HEK293T (cell line): Measurements from ENCODE around the gene RAB31.

ENCODE experiments used
- BHLHE40 ChIP-seq: fragments of 450-650 bp; IDR thresholded peaks from 2 replicates; pipeline ENCODE4 v1.6.1; 2016; ENCODE audit warnings: mild to moderate bottlenecking, moderate library complexity, borderline replicate concordance
- ELF4 ChIP-seq: fragments of 450-650 bp; IDR thresholded peaks from 2 replicates; pipeline ENCODE4 v1.6.1; 2017; ENCODE audit warnings: antibody characterized with exemption
- FOXK2 ChIP-seq: fragments of 450-650 bp; IDR thresholded peaks from 2 replicates; pipeline ENCODE4 v1.6.1; 2016; ENCODE audit warnings: mild to moderate bottlenecking
- FOXM1 ChIP-seq: fragments of 450-650 bp; IDR thresholded peaks from 2 replicates; pipeline ENCODE4 v1.6.1; 2017; ENCODE audit warnings: mild to moderate bottlenecking, borderline replicate concordance
- HDGF ChIP-seq: fragments of 450-650 bp; IDR thresholded peaks from 2 replicates; pipeline ENCODE4 v1.6.1; 2017; ENCODE audit warnings: antibody characterized with exemption, borderline replicate concordance
- NFRKB ChIP-seq: fragments of 450-650 bp; IDR thresholded peaks from 2 replicates; pipeline ENCODE4 v1.6.1; 2016; ENCODE audit warnings: mild to moderate bottlenecking, moderate library complexity
- SP1 ChIP-seq: fragments of 450-650 bp; IDR thresholded peaks from 2 replicates; pipeline ENCODE4 v1.6.1; 2017
- SUZ12 ChIP-seq: fragments of 450-650 bp; IDR thresholded peaks from 2 replicates; pipeline ENCODE4 v1.6.1; 2016; ENCODE audit warnings: mild to moderate bottlenecking
- TARDBP ChIP-seq: fragments of 450-650 bp; IDR thresholded peaks from 2 replicates; pipeline ENCODE4 v1.6.1; 2016
- ZNF384 ChIP-seq: fragments of 450-650 bp; IDR thresholded peaks from 2 replicates; pipeline ENCODE4 v1.6.1; 2016
- TF ChIP-seq, protein P1 (sequence below): fragments of 450-650 bp; IDR thresholded peaks from 2 replicates; pipeline ENCODE4 v1.6.1; 2016

DNA sequence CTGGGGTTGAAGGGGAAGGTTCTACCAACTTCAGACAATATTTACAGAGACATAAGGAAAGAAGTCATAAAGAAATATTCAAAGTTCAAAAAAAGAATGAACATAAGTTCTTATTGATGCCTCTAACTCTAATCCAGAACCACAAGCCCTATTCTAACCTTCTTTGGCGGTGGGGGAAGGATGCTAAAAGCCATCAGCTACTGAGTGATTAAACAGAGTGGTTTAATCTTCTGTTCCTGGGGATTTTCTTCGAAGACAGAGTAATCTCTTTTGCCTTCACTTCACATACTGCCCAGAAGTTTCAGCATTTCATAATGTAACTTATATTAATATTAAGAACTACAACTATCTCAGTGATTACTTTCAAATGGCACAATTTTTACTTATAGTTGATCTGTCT is 126.5 kb downstream of the RAB31 start:
- TF ChIP-seq SUZ12 (no peak), TARDBP (no peak), ELF4 (no peak), BHLHE40 (no peak), SP1 (no peak), HDGF (no peak), FOXM1 (no peak), ZNF384 (no peak), NFRKB (no peak), FOXK2 (no peak)
- TF ChIP-seq, protein P1, sequence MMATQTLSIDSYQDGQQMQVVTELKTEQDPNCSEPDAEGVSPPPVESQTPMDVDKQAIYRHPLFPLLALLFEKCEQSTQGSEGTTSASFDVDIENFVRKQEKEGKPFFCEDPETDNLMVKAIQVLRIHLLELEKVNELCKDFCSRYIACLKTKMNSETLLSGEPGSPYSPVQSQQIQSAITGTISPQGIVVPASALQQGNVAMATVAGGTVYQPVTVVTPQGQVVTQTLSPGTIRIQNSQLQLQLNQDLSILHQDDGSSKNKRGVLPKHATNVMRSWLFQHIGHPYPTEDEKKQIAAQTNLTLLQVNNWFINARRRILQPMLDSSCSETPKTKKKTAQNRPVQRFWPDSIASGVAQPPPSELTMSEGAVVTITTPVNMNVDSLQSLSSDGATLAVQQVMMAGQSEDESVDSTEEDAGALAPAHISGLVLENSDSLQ = no peak
